WTC11 (cell line): Measurements from ENCODE around the gene MTFMT. TPM values are rescaled to one million over a fixed set of nuclear protein-coding genes. Genes with fewer than 3 reads are reported as not detected.

Source experiments
- ATAC-seq: fragments of 200-7000 bp; cut with Tn5 transposase; 2 replicates; pipeline ENCODE4 v1.10.0; 2021; ENCODE audit warnings: mild to moderate bottlenecking, moderate library complexity
- CTCF ChIA-PET: fragments of 300-600 bp; sonication (Branson Sonifier 250); formaldehyde crosslinking; loops from one replicate; lab custom pipeline; 2021; ENCODE audit warnings: antibody characterized with exemption; lab: Charles Lee
- POLR2A ChIA-PET: fragments of 350-600 bp; sonication (Branson Sonifier 250); formaldehyde crosslinking; loops from one replicate; lab custom pipeline; 2021; ENCODE audit warnings: antibody characterized with exemption; lab: Charles Lee
- DNase-seq: peaks from one replicate; pipeline ENCODE4 v3.0.0; 2021; ENCODE audit warnings: low spot score
- H3K27ac Mint-ChIP-seq: 2 replicates; pipeline ENCODE4 v1.8.0; 2021; ENCODE audit warnings: mixed read lengths
- H3K27me3 Mint-ChIP-seq: 2 replicates; pipeline ENCODE4 v1.8.0; 2021; ENCODE audit warnings: low read depth, mild to moderate bottlenecking, moderate library complexity, mixed read lengths
- H3K36me3 Mint-ChIP-seq: 2 replicates; pipeline ENCODE4 v1.8.0; 2021; ENCODE audit warnings: mixed read lengths
- H3K4me1 Mint-ChIP-seq: 2 replicates; pipeline ENCODE4 v1.8.0; 2022; ENCODE audit warnings: mixed read lengths
- H3K4me3 Mint-ChIP-seq: 2 replicates; pipeline ENCODE4 v1.8.0; 2021; ENCODE audit warnings: mild to moderate bottlenecking, moderate library complexity, mixed read lengths
- H3K9me3 Mint-ChIP-seq: 2 replicates; pipeline ENCODE4 v1.8.0; 2021; ENCODE audit warnings: mixed read lengths
- ATF6 ChIP-seq: sonication (generic); formaldehyde crosslinking; IDR thresholded peaks from 2 replicates; pipeline ENCODE4 v1.8.1; 2023; ENCODE audit warnings: mild to moderate bottlenecking, missing genetic modification reagents
- CREB1 ChIP-seq: sonication (generic); formaldehyde crosslinking; IDR thresholded peaks from 2 replicates; pipeline ENCODE4 v1.8.0; 2023; ENCODE audit warnings: mild to moderate bottlenecking, missing genetic modification reagents
- CTCF ChIP-seq: fragments of 200-600 bp; IDR thresholded peaks from 2 replicates; pipeline ENCODE4 v1.8.0; 2022; ENCODE audit warnings: antibody characterized with exemption
- ESRRA ChIP-seq: sonication (generic); formaldehyde crosslinking; IDR thresholded peaks from 2 replicates; pipeline ENCODE4 v1.8.1; 2022; ENCODE audit warnings: mild to moderate bottlenecking, missing genetic modification reagents, borderline replicate concordance
- FOXK1 ChIP-seq: sonication (generic); formaldehyde crosslinking; IDR thresholded peaks from 2 replicates; pipeline ENCODE4 v1.8.0; 2022; ENCODE audit warnings: mild to moderate bottlenecking, moderate library complexity, missing genetic modification reagents
- GRHL2 ChIP-seq: fragments of 250-450 bp; sonication (Bioruptor Pico); IDR thresholded peaks from 2 replicates; pipeline ENCODE4 v1.8.0; 2022; ENCODE audit warnings: mild to moderate bottlenecking, moderate library complexity; ENCODE audit not compliant: insufficient replicate concordance, severe bottlenecking
- MAX ChIP-seq: sonication (generic); formaldehyde crosslinking; IDR thresholded peaks from 2 replicates; pipeline ENCODE4 v1.8.0; 2022; ENCODE audit warnings: mild to moderate bottlenecking, missing genetic modification reagents
- NFYB ChIP-seq: sonication (generic); formaldehyde crosslinking; conservative IDR thresholded peaks from 2 replicates; pipeline ENCODE4 v1.8.0; 2022; ENCODE audit warnings: low read depth, missing genetic modification reagents
- NR3C1 ChIP-seq: sonication (generic); formaldehyde crosslinking; conservative IDR thresholded peaks from 2 replicates; pipeline ENCODE4 v1.8.1; 2023; ENCODE audit warnings: low read depth, mild to moderate bottlenecking, missing genetic modification reagents
- OVOL2 ChIP-seq: fragments of 250-450 bp; sonication (Bioruptor Pico); IDR thresholded peaks from 2 replicates; pipeline ENCODE4 v1.9.0; 2021; ENCODE audit warnings: mild to moderate bottlenecking, borderline replicate concordance
- SOX15 ChIP-seq: fragments of 250-450 bp; sonication (Bioruptor Pico); IDR thresholded peaks from 2 replicates; pipeline ENCODE4 v1.9.0; 2021; ENCODE audit warnings: mild to moderate bottlenecking
- SP1 ChIP-seq: sonication (generic); formaldehyde crosslinking; conservative IDR thresholded peaks from 2 replicates; pipeline ENCODE4 v1.8.1; 2022; ENCODE audit warnings: missing genetic modification reagents
- TCF7 ChIP-seq: sonication (generic); formaldehyde crosslinking; IDR thresholded peaks from 2 replicates; pipeline ENCODE4 v1.8.0; 2022; ENCODE audit warnings: mild to moderate bottlenecking, low read depth, missing genetic modification reagents, moderate library complexity
- TEAD1 ChIP-seq: sonication (generic); formaldehyde crosslinking; IDR thresholded peaks from 2 replicates; pipeline ENCODE4 v1.8.0; 2022; ENCODE audit warnings: mild to moderate bottlenecking, missing genetic modification reagents
- TP53 ChIP-seq: sonication (generic); formaldehyde crosslinking; IDR thresholded peaks from 2 replicates; pipeline ENCODE4 v1.8.1; 2023; ENCODE audit warnings: mild to moderate bottlenecking, missing genetic modification reagents
- ZBTB21 ChIP-seq: sonication (generic); formaldehyde crosslinking; IDR thresholded peaks from 2 replicates; pipeline ENCODE4 v1.8.1; 2023; ENCODE audit warnings: mild to moderate bottlenecking, missing genetic modification reagents, borderline replicate concordance
- ZNF219 ChIP-seq: sonication (generic); formaldehyde crosslinking; IDR thresholded peaks from 2 replicates; pipeline ENCODE4 v1.8.0; 2023; ENCODE audit warnings: missing genetic modification reagents, mild to moderate bottlenecking, borderline replicate concordance
- ZNF317 ChIP-seq: sonication (generic); formaldehyde crosslinking; IDR thresholded peaks from 2 replicates; pipeline ENCODE4 v1.8.1; 2023; ENCODE audit warnings: low read depth, mild to moderate bottlenecking, moderate library complexity, missing genetic modification reagents, borderline replicate concordance
- total RNA-seq: library from RNA; stranded (reverse); gene quantifications from 3 replicates; pipeline ENCODE4 v1.2.3, GENCODE V29; 2021
- TF ChIP-seq, protein P1 (sequence below): fragments of 250-450 bp; sonication (Bioruptor Pico); conservative IDR thresholded peaks from 2 replicates; pipeline ENCODE4 v1.9.0; 2021; ENCODE audit warnings: mild to moderate bottlenecking
- TF ChIP-seq, protein P2 (sequence below): sonication (generic); formaldehyde crosslinking; IDR thresholded peaks from 2 replicates; pipeline ENCODE4 v1.8.0; 2023; ENCODE audit warnings: mild to moderate bottlenecking, missing genetic modification reagents

The MTFMT gene
- total RNA-seq, 1 experiment from 2014 or later, result 26.7 TPM

- TF ChIP-seq, protein P1, sequence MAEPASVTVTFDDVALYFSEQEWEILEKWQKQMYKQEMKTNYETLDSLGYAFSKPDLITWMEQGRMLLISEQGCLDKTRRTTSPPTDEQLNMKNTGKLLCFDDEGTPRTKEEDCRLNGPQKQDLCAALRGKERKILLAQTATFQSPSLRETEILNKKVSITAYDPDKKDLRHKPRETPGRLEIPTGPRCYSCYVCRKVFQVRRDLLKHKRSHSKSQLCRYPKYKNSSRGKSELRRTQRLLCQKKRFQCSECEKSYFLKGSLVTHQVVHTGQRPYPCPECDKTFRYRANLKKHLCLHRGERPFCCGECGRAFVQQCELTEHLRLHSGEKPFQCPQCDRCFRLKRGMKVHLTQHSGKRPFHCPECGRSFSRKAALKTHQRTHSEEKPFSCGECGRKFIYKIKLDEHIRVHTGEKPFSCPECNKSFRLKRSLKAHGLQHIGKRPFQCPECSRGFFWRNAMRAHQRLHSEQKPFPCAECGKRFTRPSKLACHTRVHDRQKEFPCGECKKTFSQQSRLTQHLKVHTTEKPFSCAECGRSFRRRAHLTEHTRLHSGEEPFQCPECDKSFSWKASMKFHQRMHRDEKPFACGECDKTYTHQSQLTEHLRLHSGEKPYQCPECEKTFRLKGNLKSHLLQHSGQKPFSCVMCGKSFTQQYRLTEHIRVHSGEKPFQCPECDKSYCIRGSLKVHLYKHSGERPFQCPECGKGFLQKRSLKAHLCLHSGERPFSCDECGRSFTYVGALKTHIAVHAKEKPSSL (CRISPR knock-in tag), result no peak
- no peak for TF ChIP-seq NR3C1 (CRISPR knock-in tag)
- 0 out of 2 replicates have a peak, but pooled peaks have one; percentile 11 for TF ChIP-seq ESRRA (CRISPR knock-in tag)
- no peak for TF ChIP-seq ZNF317 (CRISPR knock-in tag)
- no peak for TF ChIP-seq GRHL2 (CRISPR knock-in tag)
- TF ChIP-seq OVOL2 (CRISPR knock-in tag), result no peak
- no peak for TF ChIP-seq CREB1 (CRISPR knock-in tag)
- TF ChIP-seq CTCF, result no peak
Observed at GRCh38 chr15:65028921-65029735, at the start of gene MTFMT (continued).

- TF ChIP-seq SP1, result peak; percentile 54; the same call in 1 of the 2 replicates
- TF ChIP-seq FOXK1 (CRISPR knock-in tag), result peak; percentile 38; the same call in 1 of the 2 replicates
- TF ChIP-seq, protein P2, sequence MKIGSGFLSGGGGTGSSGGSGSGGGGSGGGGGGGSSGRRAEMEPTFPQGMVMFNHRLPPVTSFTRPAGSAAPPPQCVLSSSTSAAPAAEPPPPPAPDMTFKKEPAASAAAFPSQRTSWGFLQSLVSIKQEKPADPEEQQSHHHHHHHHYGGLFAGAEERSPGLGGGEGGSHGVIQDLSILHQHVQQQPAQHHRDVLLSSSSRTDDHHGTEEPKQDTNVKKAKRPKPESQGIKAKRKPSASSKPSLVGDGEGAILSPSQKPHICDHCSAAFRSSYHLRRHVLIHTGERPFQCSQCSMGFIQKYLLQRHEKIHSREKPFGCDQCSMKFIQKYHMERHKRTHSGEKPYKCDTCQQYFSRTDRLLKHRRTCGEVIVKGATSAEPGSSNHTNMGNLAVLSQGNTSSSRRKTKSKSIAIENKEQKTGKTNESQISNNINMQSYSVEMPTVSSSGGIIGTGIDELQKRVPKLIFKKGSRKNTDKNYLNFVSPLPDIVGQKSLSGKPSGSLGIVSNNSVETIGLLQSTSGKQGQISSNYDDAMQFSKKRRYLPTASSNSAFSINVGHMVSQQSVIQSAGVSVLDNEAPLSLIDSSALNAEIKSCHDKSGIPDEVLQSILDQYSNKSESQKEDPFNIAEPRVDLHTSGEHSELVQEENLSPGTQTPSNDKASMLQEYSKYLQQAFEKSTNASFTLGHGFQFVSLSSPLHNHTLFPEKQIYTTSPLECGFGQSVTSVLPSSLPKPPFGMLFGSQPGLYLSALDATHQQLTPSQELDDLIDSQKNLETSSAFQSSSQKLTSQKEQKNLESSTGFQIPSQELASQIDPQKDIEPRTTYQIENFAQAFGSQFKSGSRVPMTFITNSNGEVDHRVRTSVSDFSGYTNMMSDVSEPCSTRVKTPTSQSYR (CRISPR knock-in tag), result 0 out of 2 replicates have a peak, but pooled peaks have one; percentile 40
- peak; percentile 95 for TF ChIP-seq MAX (CRISPR knock-in tag)
- no peak for TF ChIP-seq ESRRA (CRISPR knock-in tag)
- TF ChIP-seq, all 79 proteins: peak for 4
- POLR2A ChIA-PET, result interaction anchor here (1.1 kb wide), 1 partner anchor 14 kb away, joined by 3 read pairs; no protein-coding TSS in a partner anchor
- DNase-seq (peak; percentile 86), ATAC-seq (peak; percentile 75)
- H3K36me3 Mint-ChIP-seq, result peaks cover 4% of the 10 kb centered on the region; the same call in 1 of the 2 replicates
- peaks cover 9% of the 10 kb centered on the region for H3K9me3 Mint-ChIP-seq
- H3K27ac Mint-ChIP-seq, result no peak overlapping the region
- CTCF ChIA-PET, result interaction anchor here (0.5 to 15.1 kb wide), 15 partner anchors 9 to 463 kb away, joined by 3 to 308 read pairs (median 5); partner anchors contain the start of gene RASL12
- H3K4me1 Mint-ChIP-seq, result peaks cover 32% of the 10 kb centered on the region
- no peak overlapping the region for H3K4me3 Mint-ChIP-seq
- peaks cover 12% of the 10 kb centered on the region for H3K27me3 Mint-ChIP-seq
Observed at GRCh38 chr15:65077981-65078352, 48.5 kb upstream of the MTFMT start.

- CTCF ChIA-PET, result interaction anchor here (0.5 to 15.1 kb wide), 16 partner anchors 8 to 288 kb away, joined by 3 to 308 read pairs (median 4); partner anchors contain the start of gene RASL12
- H3K27me3 Mint-ChIP-seq, result peaks cover 12% of the 10 kb centered on the region
- peaks cover 11% of the 10 kb centered on the region for H3K9me3 Mint-ChIP-seq
- peaks cover 27% of the 10 kb centered on the region for H3K4me1 Mint-ChIP-seq
- peaks cover 4% of the 10 kb centered on the region; the same call in 1 of the 2 replicates for H3K36me3 Mint-ChIP-seq
- POLR2A ChIA-PET, result interaction anchor here (0.8 to 1.1 kb wide), 2 partner anchors 10 to 14 kb away, joined by 3 to 5 read pairs; partner anchors contain the start of gene RASL12
- H3K4me3 Mint-ChIP-seq, result no peak overlapping the region
- no peak for DNase-seq
- no peak for ATAC-seq
- no peak overlapping the region for H3K27ac Mint-ChIP-seq
- TF ChIP-seq MAX (CRISPR knock-in tag) (no peak), TCF7 (CRISPR knock-in tag) (no peak), NR3C1 (CRISPR knock-in tag) (0 out of 2 replicates have a peak, but pooled peaks have one; percentile 52), TEAD1 (CRISPR knock-in tag) (no peak), ZNF219 (CRISPR knock-in tag) (no peak), ZBTB21 (CRISPR knock-in tag) (peak; percentile 37; the same call in 1 of the 2 replicates), SP1 (no peak), NFYB (CRISPR knock-in tag) (no peak), TP53 (peak; percentile 15; the same call in 1 of the 2 replicates), SOX15 (CRISPR knock-in tag) (no peak), ATF6 (no peak)
Observed at GRCh38 chr15:65077291-65077980, 48.0 kb upstream of the MTFMT start.
